ENCODE data around the gene PTPRM.

The PTPRM gene

GRCh38 chr18:7941533-7941932, 374.4 kb downstream of the PTPRM start:
- H3K27ac ChIP-seq = no peak overlapping the region
- no peak for TF ChIP-seq CTCF (IDR thresholded peaks at IDR 0.05)
- no peaks in the 10 kb centered on the region for H3K9me3 ChIP-seq
- no peaks in the 10 kb centered on the region for H3K27me3 ChIP-seq
- intact Hi-C loops (cut with DNase I; ENCODE audit: low total_unique reads) = no loop called here
- no peak overlapping the region for H3K4me3 ChIP-seq
- peaks cover 0 to 6% (median 4%) of the 10 kb centered on the region in 3 donors for H3K36me3 ChIP-seq
- DNase-seq = no peak
- H3K4me1 ChIP-seq = peaks cover 0 to 17% (median 5%) of the 10 kb centered on the region in 4 donors

GRCh38 chr18:7945882-7946281, 378.8 kb downstream of the PTPRM start:
- no peak overlapping the region for H3K4me3 ChIP-seq
- intact Hi-C loops (cut with DNase I; ENCODE audit: low total_unique reads) = no loop called here

GRCh38 chr18:7946734-7947377, 379.7 kb downstream of the PTPRM start:
- intact Hi-C loops (cut with DNase I; ENCODE audit: low total_unique reads) = no loop called here
- Histone ChIP-seq H3K36me3 (peaks cover 0 to 7% (median 0%) of the 10 kb centered on the region in 3 donors), H3K4me3 (no peak overlapping the region), H3K27me3 (no peaks in the 10 kb centered on the region), H3K9me3 (no peaks in the 10 kb centered on the region), H3K27ac (peak overlapping the region in 1 of 2 donors; percentile 35), H3K4me1 (peaks cover 0 to 23% (median 7%) of the 10 kb centered on the region in 4 donors)
- no peak for TF ChIP-seq CTCF (IDR thresholded peaks at IDR 0.05)
- no peak for DNase-seq

More at GRCh38 chr18:7945882-7946281, 378.8 kb downstream of the PTPRM start:
- peak overlapping the region in 1 of 2 donors; percentile 35 for H3K27ac ChIP-seq
- H3K4me1 ChIP-seq = peaks cover 0 to 23% (median 7%) of the 10 kb centered on the region in 4 donors
- DNase-seq = no peak
- TF ChIP-seq CTCF (IDR thresholded peaks at IDR 0.05) = no peak
- peaks cover 0 to 7% (median 0%) of the 10 kb centered on the region in 3 donors for H3K36me3 ChIP-seq
- no peaks in the 10 kb centered on the region for H3K27me3 ChIP-seq
- H3K9me3 ChIP-seq = no peaks in the 10 kb centered on the region

DNA sequence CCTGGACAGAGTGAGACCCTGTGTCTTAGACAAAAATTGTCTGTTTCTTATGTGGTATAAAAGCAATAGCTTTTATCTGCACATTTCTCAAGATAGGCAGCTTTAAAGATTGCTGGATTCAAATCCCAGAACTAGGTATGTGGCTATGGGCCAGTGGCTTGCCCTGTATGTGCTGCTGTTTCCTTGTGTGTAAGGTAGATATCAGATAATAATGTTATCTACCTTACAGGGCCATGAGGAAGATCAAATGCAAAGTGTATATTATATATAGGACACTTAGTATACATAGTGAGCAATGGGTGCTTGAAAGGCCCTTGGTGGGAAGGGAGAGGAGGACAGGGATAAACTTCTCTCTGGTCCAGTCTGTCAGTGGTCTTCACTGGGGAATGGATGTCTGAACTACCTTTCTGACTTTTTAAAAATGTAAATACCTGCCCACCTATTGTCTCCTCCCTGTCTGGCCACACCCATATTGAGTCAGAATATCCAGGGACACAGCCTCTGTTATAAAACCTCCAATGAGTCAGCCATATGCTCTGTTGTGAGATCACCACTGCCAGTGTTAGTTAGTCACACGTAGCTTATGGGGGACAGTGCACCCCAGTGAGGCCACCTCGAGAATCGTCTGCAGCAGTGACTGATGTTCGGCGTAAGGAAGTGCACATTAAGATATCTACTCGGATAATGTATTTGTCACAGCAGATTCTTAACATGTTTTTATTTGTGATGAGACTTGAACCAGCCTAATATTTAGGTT, 383.4 kb downstream of the PTPRM start:
- no peaks in the 10 kb centered on the region for H3K9me3 ChIP-seq
- H3K4me3 ChIP-seq = no peak overlapping the region
- no peak for TF ChIP-seq CTCF (IDR thresholded peaks at IDR 0.05)
- intact Hi-C loops (cut with DNase I; ENCODE audit: low total_unique reads) = no loop called here
- peaks cover 0 to 7% (median 0%) of the 10 kb centered on the region in 3 donors for H3K36me3 ChIP-seq
- no peaks in the 10 kb centered on the region for H3K27me3 ChIP-seq
- peaks cover 0 to 16% (median 5%) of the 10 kb centered on the region in 4 donors for H3K4me1 ChIP-seq
- no peak overlapping the region for H3K27ac ChIP-seq
- no peak for DNase-seq

- intact Hi-C loops (cut with DNase I; ENCODE audit: low total_unique reads) = no loop called here
- Histone ChIP-seq H3K9me3 (no peaks in the 10 kb centered on the region), H3K27me3 (no peaks in the 10 kb centered on the region), H3K4me3 (no peak overlapping the region), H3K36me3 (peaks cover 0 to 7% (median 0%) of the 10 kb centered on the region in 3 donors), H3K27ac (no peak overlapping the region), H3K4me1 (peaks cover 0 to 3% (median 0%) of the 10 kb centered on the region in 4 donors)
- DNase-seq = no peak
- no peak for TF ChIP-seq CTCF (IDR thresholded peaks at IDR 0.05)
Observed at GRCh38 chr18:7953095-7953958, 386.2 kb downstream of the PTPRM start.

Data from tibial artery (tissue), 4 donors.